Upper lobe of left lung (tissue), 4 donors: ENCODE results near the gene DEFB113.

Experiments
- CTCF ChIP-seq, 6 experiments: fragments of 450-650 bp in 4 of 6; fragments of 200-600 bp in 2 of 6; sonication (generic) in 2 of 6; IDR thresholded peaks; one replicate each; pipeline ENCODE4 v1.5.1; 2016 to 2019; ENCODE audit warnings: antibody characterized with exemption in 6 of 6
- POLR2A ChIP-seq, 4 donors: fragments of 450-650 bp; IDR thresholded peaks; one replicate each; pipeline ENCODE4 v1.5.1; 2016 to 2017; ENCODE audit warnings: antibody characterized with exemption in 4 of 4, mild to moderate bottlenecking in 2 of 4

- no peak for TF ChIP-seq CTCF (IDR thresholded peaks at IDR 0.05)
- TF ChIP-seq POLR2A (IDR thresholded peaks at IDR 0.05), result no peak
These were observed 29.4 kb downstream of the DEFB113 start for GRCh38 chr6:49939993-49940498.
